Measurements from ENCODE around the gene PCSK9.

DNA sequence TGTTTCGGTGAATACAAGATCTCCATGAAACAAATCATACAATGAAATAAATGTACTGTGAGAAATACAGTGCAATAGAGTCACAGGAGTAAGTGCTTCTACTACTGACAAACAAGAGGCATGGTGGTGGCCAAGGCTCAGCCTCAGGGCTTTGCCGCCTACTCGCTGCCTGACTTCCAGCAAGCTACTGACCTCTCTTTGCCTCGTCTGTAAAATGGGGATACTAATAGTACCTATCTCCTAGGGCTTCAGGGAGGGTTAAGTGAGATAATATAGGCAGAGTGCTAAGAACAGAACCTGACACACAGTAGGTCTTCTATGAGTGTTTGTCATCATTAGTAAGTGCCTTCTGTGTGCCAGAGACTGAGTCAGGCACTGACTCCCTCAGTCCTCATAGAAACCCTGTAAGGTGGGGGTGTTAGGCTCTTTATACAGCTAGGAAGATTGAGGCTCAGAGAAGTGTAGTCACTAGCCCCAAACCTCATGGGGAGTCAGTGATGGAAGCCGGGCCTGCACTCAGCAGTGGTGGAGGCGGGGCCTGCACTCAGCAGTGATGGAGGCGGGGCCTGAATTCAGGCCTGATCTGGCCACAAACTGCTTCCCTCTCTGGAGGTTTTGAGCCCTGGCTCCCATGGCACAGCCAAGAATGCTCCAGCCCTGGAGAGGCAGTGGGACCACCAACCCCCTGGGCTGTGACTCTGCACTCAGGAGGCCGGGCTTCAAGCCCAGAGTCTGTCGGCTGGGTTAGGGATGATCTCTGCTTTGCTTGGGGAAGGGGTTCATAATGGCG, 33.8 kb upstream of the PCSK9 start:
- TF ChIP-seq, protein P1, sequence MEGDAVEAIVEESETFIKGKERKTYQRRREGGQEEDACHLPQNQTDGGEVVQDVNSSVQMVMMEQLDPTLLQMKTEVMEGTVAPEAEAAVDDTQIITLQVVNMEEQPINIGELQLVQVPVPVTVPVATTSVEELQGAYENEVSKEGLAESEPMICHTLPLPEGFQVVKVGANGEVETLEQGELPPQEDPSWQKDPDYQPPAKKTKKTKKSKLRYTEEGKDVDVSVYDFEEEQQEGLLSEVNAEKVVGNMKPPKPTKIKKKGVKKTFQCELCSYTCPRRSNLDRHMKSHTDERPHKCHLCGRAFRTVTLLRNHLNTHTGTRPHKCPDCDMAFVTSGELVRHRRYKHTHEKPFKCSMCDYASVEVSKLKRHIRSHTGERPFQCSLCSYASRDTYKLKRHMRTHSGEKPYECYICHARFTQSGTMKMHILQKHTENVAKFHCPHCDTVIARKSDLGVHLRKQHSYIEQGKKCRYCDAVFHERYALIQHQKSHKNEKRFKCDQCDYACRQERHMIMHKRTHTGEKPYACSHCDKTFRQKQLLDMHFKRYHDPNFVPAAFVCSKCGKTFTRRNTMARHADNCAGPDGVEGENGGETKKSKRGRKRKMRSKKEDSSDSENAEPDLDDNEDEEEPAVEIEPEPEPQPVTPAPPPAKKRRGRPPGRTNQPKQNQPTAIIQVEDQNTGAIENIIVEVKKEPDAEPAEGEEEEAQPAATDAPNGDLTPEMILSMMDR (IDR thresholded peaks at IDR 0.05) = no peak
- TF ChIP-seq POLR2A (IDR thresholded peaks at IDR 0.05) = no peak
